ENCODE data around the gene RAB11FIP4.

Gene RAB11FIP4

GRCh38 chr17:31499771-31500554 lies 108.5 kb downstream of the RAB11FIP4 start:
- Histone ChIP-seq H3K4me1 (ENCODE audit: control insufficient read depth, insufficient read depth, low read length) (no peaks in the 10 kb centered on the region; the same call in 1 of the 2 replicates), H3K36me3 (ENCODE audit: control insufficient read depth in 2 of 2, insufficient read depth in 1 of 2, low read length in 2 of 2) (no peaks in the 10 kb centered on the region), H3K27ac (ENCODE audit: extremely low read depth, low read depth, low read length) (no peak overlapping the region), H3K9me3 (ENCODE audit: control insufficient read depth, insufficient read depth, low read depth, low read length) (no peaks in the 10 kb centered on the region), H3K4me3 (ENCODE audit: low read depth, low read length) (no peak overlapping the region)
- TF ChIP-seq ZFHX2 (tag by site-specific recombination; conservative IDR thresholded peaks at IDR 0.05): peak; percentile 74
- peak; percentile 91 for TF ChIP-seq EGR2 (tag by site-specific recombination; IDR thresholded peaks at IDR 0.05; ENCODE audit: low read depth)
- TF ChIP-seq GLIS1 (tag by site-specific recombination; IDR thresholded peaks at IDR 0.05): peak; percentile 39
- TF ChIP-seq ZNF624 (tag by site-specific recombination; IDR thresholded peaks at IDR 0.05): no peak
- TF ChIP-seq ZSCAN30 (tag by site-specific recombination; IDR thresholded peaks at IDR 0.05): no peak
- ChIA-PET POLR2A (interaction anchor here (1.2 kb wide), 1 partner anchor 12 kb away, joined by 8 read pairs; no protein-coding TSS in a partner anchor), CTCF (interaction anchor here (0.6 to 2.2 kb wide), 4 partner anchors 18 to 52 kb away, joined by 3 to 6 read pairs (median 4); no protein-coding TSS in a partner anchor)

- CTCF ChIA-PET: interaction anchor here (0.6 to 2.0 kb wide), 4 partner anchors 11 to 336 kb away, joined by 3 to 7 read pairs (median 4); no protein-coding TSS in a partner anchor
- TF ChIP-seq ZNF571 (tag by site-specific recombination; IDR thresholded peaks at IDR 0.05) (no peak), ZNF146 (tag by site-specific recombination; IDR thresholded peaks at IDR 0.05) (peak; percentile 87)
- H3K36me3 ChIP-seq (ENCODE audit: control insufficient read depth in 2 of 2, insufficient read depth in 1 of 2, low read length in 2 of 2): no peaks in the 10 kb centered on the region
- POLR2A ChIA-PET: no interaction called here
- H3K4me1 ChIP-seq (ENCODE audit: control insufficient read depth, insufficient read depth, low read length): no peaks in the 10 kb centered on the region; the same call in 1 of the 2 replicates
- no peak overlapping the region for H3K4me3 ChIP-seq (ENCODE audit: low read depth, low read length)
- H3K9me3 ChIP-seq (ENCODE audit: control insufficient read depth, insufficient read depth, low read depth, low read length): no peaks in the 10 kb centered on the region
- H3K27ac ChIP-seq (ENCODE audit: extremely low read depth, low read depth, low read length): no peak overlapping the region
Observed at GRCh38 chr17:31506517-31506916, 115.0 kb downstream of the RAB11FIP4 start.

- TF ChIP-seq ZNF510 (tag by site-specific recombination; IDR thresholded peaks at IDR 0.05; ENCODE audit: insufficient replicate concordance): no peak
- no peak for TF ChIP-seq ZNF654 (tag by site-specific recombination; IDR thresholded peaks at IDR 0.05; ENCODE audit: low read depth)
- TF ChIP-seq ZNF658 (tag by site-specific recombination; IDR thresholded peaks at IDR 0.05): no peak
- peak; percentile 91 for TF ChIP-seq SCRT2 (tag by site-specific recombination; IDR thresholded peaks at IDR 0.05)
- no peak for TF ChIP-seq ZNF23 (tag by site-specific recombination; IDR thresholded peaks at IDR 0.05; ENCODE audit: borderline replicate concordance)
- Histone ChIP-seq H3K4me1 (ENCODE audit: control insufficient read depth, insufficient read depth, low read length) (no peaks in the 10 kb centered on the region; the same call in 1 of the 2 replicates), H3K4me3 (ENCODE audit: low read depth, low read length) (no peak overlapping the region), H3K27ac (ENCODE audit: extremely low read depth, low read depth, low read length) (no peak overlapping the region), H3K9me3 (ENCODE audit: control insufficient read depth, insufficient read depth, low read depth, low read length) (no peaks in the 10 kb centered on the region), H3K36me3 (ENCODE audit: control insufficient read depth in 2 of 2, insufficient read depth in 1 of 2, low read length in 2 of 2) (no peaks in the 10 kb centered on the region)
- ChIA-PET CTCF (interaction anchor here (1.0 to 1.2 kb wide), 2 partner anchors 9 to 69 kb away, joined by 6 to 8 read pairs; no protein-coding TSS in a partner anchor), POLR2A (no interaction called here)
Observed at GRCh38 chr17:31508288-31509094, 117.0 kb downstream of the RAB11FIP4 start.

- H3K4me1 ChIP-seq (ENCODE audit: control insufficient read depth, insufficient read depth, low read length): no peaks in the 10 kb centered on the region; the same call in 1 of the 2 replicates
- ChIA-PET POLR2A (no interaction called here), CTCF (interaction anchor here (0.9 to 2.8 kb wide), 2 partner anchors 72 to 334 kb away, joined by 3 to 10 read pairs; no protein-coding TSS in a partner anchor)
- H3K36me3 ChIP-seq (ENCODE audit: control insufficient read depth in 2 of 2, insufficient read depth in 1 of 2, low read length in 2 of 2): no peaks in the 10 kb centered on the region
- TF ChIP-seq ATF2 (tag by site-specific recombination; IDR thresholded peaks at IDR 0.05; ENCODE audit: low read depth) (no peak), ZBTB20 (tag by site-specific recombination; IDR thresholded peaks at IDR 0.05) (0 out of 2 replicates have a peak, but pooled peaks have one; percentile 37), SCRT2 (tag by site-specific recombination; IDR thresholded peaks at IDR 0.05) (0 out of 2 replicates have a peak, but pooled peaks have one; percentile 21)
- no peaks in the 10 kb centered on the region for H3K9me3 ChIP-seq (ENCODE audit: control insufficient read depth, insufficient read depth, low read depth, low read length)
- no peak overlapping the region for H3K4me3 ChIP-seq (ENCODE audit: low read depth, low read length)
- no peak overlapping the region for H3K27ac ChIP-seq (ENCODE audit: extremely low read depth, low read depth, low read length)
Observed at GRCh38 chr17:31509095-31509804, 117.8 kb downstream of the RAB11FIP4 start.

All from HEK293 (cell line).